Ishikawa (cell line): ENCODE measurements around the gene ZC3H8.

ENCODE experiments used
- CEBPB ChIP-seq: IDR thresholded peaks from 2 replicates; pipeline ENCODE4 v1.6.1; 2012
- CREB1 ChIP-seq: IDR thresholded peaks from 2 replicates; pipeline ENCODE4 v1.6.1; 2012; ENCODE audit warnings: low read depth
- EGR1 ChIP-seq: IDR thresholded peaks from 2 replicates; pipeline ENCODE4 v1.6.1; 2012
- EP300 ChIP-seq: IDR thresholded peaks from 2 replicates; pipeline ENCODE4 v1.6.1; 2012; ENCODE audit warnings: borderline replicate concordance
- FOXM1 ChIP-seq: IDR thresholded peaks from 2 replicates; pipeline ENCODE4 v1.6.1; 2012; ENCODE audit warnings: low read depth, borderline replicate concordance
- MAX ChIP-seq: IDR thresholded peaks from 2 replicates; pipeline ENCODE4 v1.6.1; 2012
- NFIC ChIP-seq: IDR thresholded peaks from 2 replicates; pipeline ENCODE4 v1.6.1; 2012
- RAD21 ChIP-seq: IDR thresholded peaks from 2 replicates; pipeline ENCODE4 v1.6.1; 2012; ENCODE audit warnings: low read depth
- REST ChIP-seq: IDR thresholded peaks from 2 replicates; pipeline ENCODE4 v1.6.1; 2012; ENCODE audit warnings: low read depth, mild to moderate bottlenecking
- TAF1 ChIP-seq: IDR thresholded peaks from 2 replicates; pipeline ENCODE4 v1.6.1; 2012; ENCODE audit warnings: low read depth, mild to moderate bottlenecking
- TCF12 ChIP-seq: IDR thresholded peaks from 2 replicates; pipeline ENCODE4 v1.6.1; 2012; ENCODE audit warnings: low read depth
- TEAD4 ChIP-seq: IDR thresholded peaks from 2 replicates; pipeline ENCODE4 v1.6.1; 2012
- YY1 ChIP-seq: IDR thresholded peaks from 2 replicates; pipeline ENCODE4 v1.6.1; 2012; ENCODE audit warnings: low read depth
- ZBTB7A ChIP-seq: IDR thresholded peaks from 2 replicates; pipeline ENCODE4 v1.6.1; 2012; ENCODE audit warnings: low read depth
- TF ChIP-seq, protein P1 (sequence below): IDR thresholded peaks from 2 replicates; pipeline ENCODE4 v1.6.1; 2012

ZC3H8 gene

DNA sequence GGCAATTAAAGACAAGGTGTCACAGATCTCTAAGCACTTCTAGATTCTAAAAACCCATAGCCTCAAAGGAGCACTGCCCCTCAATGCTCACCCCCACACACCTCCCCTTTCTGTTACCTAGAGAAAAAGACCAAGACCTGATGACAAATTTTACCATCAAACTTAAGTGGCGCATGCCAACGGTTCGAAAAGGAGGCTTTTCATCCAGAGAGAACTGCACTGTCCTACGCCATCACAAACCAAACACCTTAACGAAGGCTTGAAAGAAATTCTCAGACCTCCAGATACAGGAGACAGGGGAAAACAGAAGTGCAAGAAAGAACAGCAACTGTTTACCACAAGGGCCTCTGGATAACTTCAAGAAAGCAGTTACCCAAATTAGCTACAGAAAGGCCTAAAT is 18.5 kb upstream of the ZC3H8 start:
- TF ChIP-seq EGR1, result no peak
- TF ChIP-seq, protein P1, sequence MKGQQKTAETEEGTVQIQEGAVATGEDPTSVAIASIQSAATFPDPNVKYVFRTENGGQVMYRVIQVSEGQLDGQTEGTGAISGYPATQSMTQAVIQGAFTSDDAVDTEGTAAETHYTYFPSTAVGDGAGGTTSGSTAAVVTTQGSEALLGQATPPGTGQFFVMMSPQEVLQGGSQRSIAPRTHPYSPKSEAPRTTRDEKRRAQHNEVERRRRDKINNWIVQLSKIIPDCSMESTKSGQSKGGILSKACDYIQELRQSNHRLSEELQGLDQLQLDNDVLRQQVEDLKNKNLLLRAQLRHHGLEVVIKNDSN, result no peak
- TF ChIP-seq TCF12, result no peak
- no peak for TF ChIP-seq ZBTB7A
- TF ChIP-seq FOXM1, result no peak
- TF ChIP-seq MAX, result no peak
- no peak for TF ChIP-seq EP300
- TF ChIP-seq TEAD4, result no peak
- TF ChIP-seq CEBPB, result no peak
- TF ChIP-seq NFIC, result no peak
- TF ChIP-seq YY1, result no peak
- TF ChIP-seq REST, result no peak
- no peak for TF ChIP-seq CREB1
- no peak for TF ChIP-seq TAF1
- TF ChIP-seq RAD21, result no peak

DNA sequence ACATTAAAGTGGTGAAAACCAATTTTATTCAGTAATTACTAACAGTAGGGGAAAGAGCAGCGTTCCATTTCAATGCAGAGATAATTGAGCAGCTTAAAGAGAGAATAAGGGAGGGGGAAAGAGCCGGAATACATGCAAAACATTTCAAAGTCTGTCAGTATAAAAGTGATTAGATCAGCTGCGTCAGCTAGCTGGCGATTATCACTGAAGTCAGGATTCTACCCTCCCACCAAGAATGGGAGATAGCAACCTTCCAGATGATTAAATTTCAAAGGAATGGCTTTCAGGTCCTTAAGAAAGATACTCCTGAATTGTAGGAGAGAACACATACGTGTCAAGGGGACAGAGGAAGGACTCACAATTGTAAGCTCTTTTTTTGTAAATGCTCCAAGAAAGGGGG is 17.8 kb upstream of the ZC3H8 start:
- TF ChIP-seq NFIC (no peak), TAF1 (no peak), RAD21 (no peak), CEBPB (no peak), EP300 (no peak), FOXM1 (no peak), YY1 (no peak), TEAD4 (no peak), ZBTB7A (no peak)
- TF ChIP-seq, protein P1, result no peak

DNA sequence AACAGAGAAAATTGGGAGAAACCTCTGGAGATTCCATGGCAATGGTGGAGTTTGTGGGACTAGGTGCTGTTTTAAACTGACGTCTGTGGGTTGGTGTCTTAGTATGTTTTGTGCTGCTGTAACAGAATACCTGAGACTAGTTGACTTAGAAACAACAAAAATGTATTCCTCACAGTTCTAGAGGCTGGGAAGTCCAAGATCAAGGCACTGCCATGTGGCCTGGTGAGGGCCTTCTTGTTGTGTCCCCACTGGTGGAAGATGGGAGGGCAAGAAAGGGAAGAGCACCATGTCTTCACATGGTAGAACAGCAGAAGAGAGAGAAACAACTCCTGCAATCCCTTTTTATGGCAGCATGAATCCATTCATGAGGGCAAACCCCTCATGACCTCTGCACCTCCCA is 13.7 kb upstream of the ZC3H8 start:
- TF ChIP-seq YY1 (no peak), CEBPB (no peak), FOXM1 (no peak), EP300 (no peak), TEAD4 (no peak), CREB1 (no peak), MAX (no peak), TCF12 (no peak)
- TF ChIP-seq, protein P1, result no peak

DNA sequence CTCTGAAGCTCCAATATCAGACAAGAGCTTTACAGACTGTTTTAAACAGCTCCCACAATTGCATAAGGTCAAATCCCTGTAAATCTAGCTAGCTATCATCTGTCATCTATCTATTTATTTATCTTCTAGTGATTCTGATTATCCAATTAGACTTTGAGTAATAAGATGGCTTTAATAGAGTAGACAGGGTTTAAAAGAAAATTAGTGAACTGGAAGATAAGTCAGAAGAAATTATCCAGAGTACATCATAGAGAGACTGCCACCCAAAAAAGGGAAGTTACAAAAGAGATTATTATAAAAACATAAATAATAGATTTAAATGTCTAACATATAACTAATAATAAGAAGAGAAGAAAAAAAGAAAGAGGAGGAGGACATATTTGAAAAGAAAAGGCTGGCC is 8.0 kb upstream of the ZC3H8 start:
- TF ChIP-seq CREB1 (no peak), TCF12 (no peak), EGR1 (no peak), TEAD4 (no peak), EP300 (no peak), RAD21 (no peak), REST (no peak), ZBTB7A (no peak), CEBPB (no peak), NFIC (no peak), TAF1 (no peak), FOXM1 (no peak)

DNA sequence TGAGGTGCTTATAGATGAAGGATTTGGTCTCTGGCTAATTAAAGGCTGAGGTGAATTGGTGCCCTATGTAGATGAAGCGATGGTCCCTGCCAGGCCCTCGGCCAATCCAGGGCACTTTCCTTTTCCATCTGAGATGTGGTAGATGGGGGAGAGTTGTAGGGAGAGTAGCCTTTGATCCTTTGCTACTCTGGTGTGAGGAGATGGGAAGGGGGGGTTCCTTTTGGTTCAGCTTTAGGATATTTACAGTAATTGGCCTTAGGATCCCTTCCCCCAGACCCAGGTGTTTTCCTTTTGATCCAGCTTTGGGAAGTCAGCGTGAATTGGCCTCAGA is 5.4 kb upstream of the ZC3H8 start:
- TF ChIP-seq, protein P1, result no peak
- TF ChIP-seq CEBPB, result no peak
- TF ChIP-seq EGR1, result no peak
- no peak for TF ChIP-seq NFIC
- no peak for TF ChIP-seq RAD21
